ENCODE measurements around the gene CLDN20.

DNA sequence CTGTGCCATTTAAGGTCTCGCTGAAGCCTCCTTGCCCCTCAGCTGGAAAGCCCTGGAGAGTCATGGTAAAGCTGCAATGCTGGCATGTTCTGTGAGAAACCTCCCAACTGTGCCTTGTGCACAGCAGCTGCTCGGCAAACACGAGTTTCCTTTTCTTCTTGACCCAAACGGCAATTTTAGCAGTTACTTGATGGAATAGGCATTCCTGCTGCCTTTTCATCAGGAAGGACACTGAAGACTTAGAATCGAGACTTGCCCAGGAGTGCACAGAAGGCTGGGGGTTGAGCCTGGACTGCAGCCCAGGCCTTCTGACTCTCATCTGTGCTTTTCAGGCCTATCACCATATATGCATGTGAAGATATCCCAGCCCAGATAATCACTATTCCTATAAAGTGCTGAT, 28.7 kb upstream of the CLDN20 start:
- TF ChIP-seq, protein P1, sequence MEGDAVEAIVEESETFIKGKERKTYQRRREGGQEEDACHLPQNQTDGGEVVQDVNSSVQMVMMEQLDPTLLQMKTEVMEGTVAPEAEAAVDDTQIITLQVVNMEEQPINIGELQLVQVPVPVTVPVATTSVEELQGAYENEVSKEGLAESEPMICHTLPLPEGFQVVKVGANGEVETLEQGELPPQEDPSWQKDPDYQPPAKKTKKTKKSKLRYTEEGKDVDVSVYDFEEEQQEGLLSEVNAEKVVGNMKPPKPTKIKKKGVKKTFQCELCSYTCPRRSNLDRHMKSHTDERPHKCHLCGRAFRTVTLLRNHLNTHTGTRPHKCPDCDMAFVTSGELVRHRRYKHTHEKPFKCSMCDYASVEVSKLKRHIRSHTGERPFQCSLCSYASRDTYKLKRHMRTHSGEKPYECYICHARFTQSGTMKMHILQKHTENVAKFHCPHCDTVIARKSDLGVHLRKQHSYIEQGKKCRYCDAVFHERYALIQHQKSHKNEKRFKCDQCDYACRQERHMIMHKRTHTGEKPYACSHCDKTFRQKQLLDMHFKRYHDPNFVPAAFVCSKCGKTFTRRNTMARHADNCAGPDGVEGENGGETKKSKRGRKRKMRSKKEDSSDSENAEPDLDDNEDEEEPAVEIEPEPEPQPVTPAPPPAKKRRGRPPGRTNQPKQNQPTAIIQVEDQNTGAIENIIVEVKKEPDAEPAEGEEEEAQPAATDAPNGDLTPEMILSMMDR (IDR thresholded peaks at IDR 0.05; ENCODE audit: insufficient read depth, low read length, poor library complexity, severe bottlenecking), result no peak
- TF ChIP-seq EZH2phosphoT487 (conservative IDR thresholded peaks at IDR 0.05; ENCODE audit: low read length), result no peak

Data from SU-DHL-6 (cell line).